GM23248 (cell line): ENCODE data around the gene PLA2G4F. TPM values are rescaled to one million over a fixed set of nuclear protein-coding genes. Genes with fewer than 3 reads are reported as not detected.
A peak's percentile ranks its signal among the peaks of the same experiment; 100 is the strongest.

Experiments used
- DNase-seq: peaks from one replicate; pipeline ENCODE4 v3.0.0-alpha.2; 2015
- H2AFZ ChIP-seq: fragments of 200-600 bp; sonication (generic); 2 replicates; pipeline ENCODE4 v1.6.1; 2016; ENCODE audit warnings: antibody characterized with exemption
- H3F3A ChIP-seq: fragments of 200-600 bp; sonication (generic); 2 replicates; pipeline ENCODE4 v1.6.1; 2016; ENCODE audit warnings: mild to moderate bottlenecking, antibody characterized with exemption, mixed run types; ENCODE audit not compliant: insufficient read depth
- H3K27ac ChIP-seq: fragments of 200-600 bp; sonication (generic); 2 replicates; pipeline ENCODE4 v1.5.1; 2016; ENCODE audit warnings: mild to moderate bottlenecking
- H3K27me3 ChIP-seq: fragments of 200-600 bp; sonication (generic); replicated peaks from 2 replicates; pipeline ENCODE4 v1.6.1; 2016; ENCODE audit warnings: mild to moderate bottlenecking; ENCODE audit not compliant: insufficient read depth
- H3K36me3 ChIP-seq: fragments of 200-600 bp; sonication (generic); 2 replicates; pipeline ENCODE4 v1.6.1; 2016; ENCODE audit warnings: low read depth, mild to moderate bottlenecking
- H3K4me1 ChIP-seq: fragments of 200-600 bp; sonication (generic); 2 replicates; pipeline ENCODE4 v1.6.1; 2016; ENCODE audit warnings: mild to moderate bottlenecking; ENCODE audit not compliant: insufficient read depth
- H3K4me2 ChIP-seq: fragments of 200-600 bp; sonication (generic); one replicate; pipeline ENCODE4 v1.6.1; 2016; ENCODE audit warnings: mild to moderate bottlenecking; ENCODE audit not compliant: unreplicated experiment
- H3K4me3 ChIP-seq: fragments of 200-600 bp; sonication (generic); 2 replicates; pipeline ENCODE4 v1.5.1; 2016; ENCODE audit warnings: mild to moderate bottlenecking
- H3K79me2 ChIP-seq: fragments of 200-600 bp; sonication (generic); 2 replicates; pipeline ENCODE4 v1.6.1; 2016; ENCODE audit warnings: mild to moderate bottlenecking; ENCODE audit not compliant: insufficient read depth
- H3K9ac ChIP-seq: fragments of 200-600 bp; sonication (generic); 2 replicates; pipeline ENCODE4 v1.6.1; 2016; ENCODE audit warnings: mild to moderate bottlenecking
- H3K9me2 ChIP-seq: fragments of 200-600 bp; sonication (generic); 2 replicates; pipeline ENCODE4 v1.6.1; 2016; ENCODE audit warnings: mixed run types, mild to moderate bottlenecking, moderate library complexity; ENCODE audit not compliant: insufficient read depth
- H3K9me3 ChIP-seq: fragments of 200-600 bp; sonication (generic); one replicate; pipeline ENCODE4 v1.6.1; 2017; ENCODE audit warnings: low read depth
- H4K20me1 ChIP-seq: fragments of 200-600 bp; sonication (generic); 2 replicates; pipeline ENCODE4 v1.6.0; 2016; ENCODE audit not compliant: insufficient read depth
- EZH2 ChIP-seq: fragments of 200-600 bp; sonication (generic); IDR thresholded peaks from 2 replicates; pipeline ENCODE4 v1.6.1; 2018; ENCODE audit warnings: antibody characterized with exemption, mild to moderate bottlenecking; ENCODE audit not compliant: insufficient read depth, poor library complexity, severe bottlenecking
- EZH2phosphoT487 ChIP-seq: fragments of 200-600 bp; sonication (generic); IDR thresholded peaks from 2 replicates; pipeline ENCODE4 v1.6.1; 2018; ENCODE audit warnings: antibody characterized with exemption, moderate library complexity, mild to moderate bottlenecking, low read depth; ENCODE audit not compliant: insufficient read depth
- WGBS, 2 experiments: methylation state at CpG; one replicate each; pipeline ENCODE4 v1.1.6; 2015 to 2017; ENCODE audit warnings: low lambda C conversion rate in 2 of 2, low coverage in 1 of 2; ENCODE audit errors: missing lambda C conversion rate in 2 of 2; 5-methylcytosine and 5-hydroxymethylcytosine counted together
- in situ Hi-C: fragments of 300-500 bp; cut with MboI; formaldehyde crosslinking; loops from 2 replicates; pipeline ENCODE4 v1.15.0; 2020
- polyA plus RNA-seq: library from polyadenylated mRNA; unstranded; fragments of >200 nt; fragmentation: Nextera tagmentation; extraction: Ambion mirVana; gene quantifications from 2 replicates; pipeline ENCODE4 v1.2.1, GENCODE V29; 2016
- total RNA-seq: library from RNA; depleted of rRNA; stranded (reverse); fragments of >200 nt; shearing (Covaris generic); gene quantifications from 2 replicates; pipeline ENCODE4 v1.2.3, GENCODE V29; 2014

Gene PLA2G4F
- total and polyA plus RNA-seq, 2 experiments from 2014 or later, result not detected

GRCh38 chr15:42111924-42112323 is 44.5 kb downstream of the PLA2G4F start:
- H3K4me2 ChIP-seq, result no peak overlapping the region
- no peaks in the 10 kb centered on the region for H3K9me3 ChIP-seq
- no peak for TF ChIP-seq EZH2
- no peak for TF ChIP-seq EZH2phosphoT487
- 0 out of 2 replicates have a peak, but pooled peaks cover 3% of the 10 kb centered on the region for H3K4me1 ChIP-seq
- H3K9ac ChIP-seq, result no peak overlapping the region
- H3K27me3 ChIP-seq, result peaks cover 56% of the 10 kb centered on the region
- 30 to 44% methylated on average over 4 of the region's 4 CpGs for WGBS, 2 experiments
- H3K79me2 ChIP-seq, result no peaks in the 10 kb centered on the region
- in situ Hi-C loops, result no loop called here
- no peak overlapping the region for H3K27ac ChIP-seq
- H4K20me1 ChIP-seq, result no peaks in the 10 kb centered on the region
- no peak for DNase-seq
- no peak overlapping the region for H3K4me3 ChIP-seq
- H2AFZ ChIP-seq, result no peak overlapping the region
- H3K9me2 ChIP-seq, result no peaks in the 10 kb centered on the region
- H3K36me3 ChIP-seq, result no peaks in the 10 kb centered on the region
- no peaks in the 10 kb centered on the region for H3F3A ChIP-seq

- no peaks in the 10 kb centered on the region for H3K36me3 ChIP-seq
- H3K9ac ChIP-seq, result no peak overlapping the region
- no peak overlapping the region for H3K27ac ChIP-seq
- no peak overlapping the region for H3K4me2 ChIP-seq
- no peaks in the 10 kb centered on the region for H3F3A ChIP-seq
- H3K9me2 ChIP-seq, result no peaks in the 10 kb centered on the region
- no peak overlapping the region for H3K4me3 ChIP-seq
- H3K4me1 ChIP-seq, result 0 out of 2 replicates have a peak, but pooled peaks cover 3% of the 10 kb centered on the region
- peaks cover 54% of the 10 kb centered on the region for H3K27me3 ChIP-seq
- no peaks in the 10 kb centered on the region for H3K79me2 ChIP-seq
- no peaks in the 10 kb centered on the region for H3K9me3 ChIP-seq
- no peak for DNase-seq
- 38 to 52% methylated on average over 3 of the region's 3 CpGs for WGBS, 2 experiments
- no peaks in the 10 kb centered on the region for H4K20me1 ChIP-seq
- TF ChIP-seq EZH2, result no peak
- TF ChIP-seq EZH2phosphoT487, result no peak
- H2AFZ ChIP-seq, result no peak overlapping the region
- in situ Hi-C loops, result no loop called here
Measured at GRCh38 chr15:42110367-42110766, 46.1 kb downstream of the PLA2G4F start.

DNA sequence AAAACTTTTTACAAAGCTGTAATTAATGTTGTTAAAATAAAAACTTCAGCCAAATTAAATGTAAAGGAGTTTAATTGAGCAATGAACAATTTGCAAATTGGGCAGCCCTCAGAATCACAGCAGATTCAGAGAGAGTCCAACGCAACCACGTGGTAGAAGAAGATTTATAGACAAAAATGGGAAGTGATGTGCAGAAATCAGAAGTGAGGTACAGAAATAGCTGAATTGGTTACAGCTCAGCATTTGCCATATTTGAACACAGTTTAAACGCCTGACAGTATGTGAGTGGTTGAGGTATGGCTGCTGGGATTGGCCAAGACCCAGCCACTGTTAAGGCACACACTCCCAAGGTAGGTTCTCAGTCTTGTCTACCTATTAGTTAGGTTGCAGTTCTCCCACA is 47.6 kb downstream of the PLA2G4F start:
- no peaks in the 10 kb centered on the region for H3F3A ChIP-seq
- H3K4me3 ChIP-seq, result no peak overlapping the region
- H3K4me2 ChIP-seq, result no peak overlapping the region
- no peak overlapping the region for H3K27ac ChIP-seq
- no peaks in the 10 kb centered on the region for H3K79me2 ChIP-seq
- TF ChIP-seq EZH2 (no peak), EZH2phosphoT487 (no peak)
- H3K9me3 ChIP-seq, result no peaks in the 10 kb centered on the region
- no peak overlapping the region for H2AFZ ChIP-seq
- H4K20me1 ChIP-seq, result no peaks in the 10 kb centered on the region
- no peaks in the 10 kb centered on the region for H3K9me2 ChIP-seq
- in situ Hi-C loops, result no loop called here
- DNase-seq, result no peak
- 53 to 72% methylated on average over 3 of the region's 3 CpGs for WGBS, 2 experiments
- no peaks in the 10 kb centered on the region for H3K36me3 ChIP-seq
- peaks cover 40% of the 10 kb centered on the region for H3K27me3 ChIP-seq
- no peak overlapping the region for H3K9ac ChIP-seq
- 0 out of 2 replicates have a peak, but pooled peaks cover 3% of the 10 kb centered on the region for H3K4me1 ChIP-seq

DNA sequence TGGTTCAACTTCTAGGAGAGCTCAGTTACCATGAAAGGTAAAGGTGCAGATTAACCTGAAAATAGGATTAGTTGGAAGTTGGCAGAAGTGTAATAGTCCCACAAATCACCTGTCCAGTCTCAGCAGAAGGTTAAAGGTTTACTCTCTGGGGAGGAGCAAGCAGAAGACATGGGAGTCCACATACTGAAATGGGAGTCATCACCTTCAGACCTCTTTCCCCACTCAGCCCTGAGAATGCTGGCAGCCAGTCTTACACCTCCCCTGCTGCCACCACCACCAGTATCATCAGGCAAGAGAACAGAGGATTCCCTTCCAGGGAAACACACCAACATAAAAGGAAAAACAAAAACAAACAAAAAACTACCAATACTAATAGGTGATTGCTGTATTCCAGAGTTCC is 48.2 kb downstream of the PLA2G4F start:
- TF ChIP-seq EZH2 (no peak), EZH2phosphoT487 (no peak)
- Histone ChIP-seq H3K4me3 (no peak overlapping the region), H3K27me3 (peaks cover 33% of the 10 kb centered on the region), H3K9ac (no peak overlapping the region), H3K9me2 (no peaks in the 10 kb centered on the region), H3K36me3 (no peaks in the 10 kb centered on the region), H3K4me2 (no peak overlapping the region), H3K27ac (no peak overlapping the region), H3F3A (no peaks in the 10 kb centered on the region), H3K9me3 (no peaks in the 10 kb centered on the region), H2AFZ (no peak overlapping the region), H4K20me1 (no peaks in the 10 kb centered on the region), H3K79me2 (no peaks in the 10 kb centered on the region), H3K4me1 (0 out of 2 replicates have a peak, but pooled peaks cover 3% of the 10 kb centered on the region)
- DNase-seq, result no peak
- in situ Hi-C loops, result no loop called here

DNA sequence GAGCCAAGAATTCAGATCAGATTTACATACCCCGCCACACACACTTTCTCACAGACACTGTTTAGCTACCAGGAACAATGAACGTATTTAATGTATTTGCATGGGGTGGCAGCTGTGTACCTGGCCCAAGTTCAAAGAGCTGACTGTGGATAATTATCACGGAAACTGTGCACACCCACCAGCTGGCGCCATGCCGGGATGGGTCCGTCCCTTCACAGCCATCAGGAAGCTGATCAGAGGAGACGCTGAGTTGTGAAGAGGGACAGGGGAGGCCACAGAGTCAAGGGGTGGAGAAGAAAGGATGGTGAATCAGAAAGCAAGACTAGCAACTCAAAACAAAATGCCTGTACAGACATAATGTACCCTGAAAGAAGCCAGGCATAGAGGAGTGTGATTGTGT is 49.0 kb downstream of the PLA2G4F start:
- WGBS, 2 experiments, result 5 to 6% methylated on average over 7 of the region's 7 CpGs
- Histone ChIP-seq H4K20me1 (no peaks in the 10 kb centered on the region), H3K9me3 (no peaks in the 10 kb centered on the region), H3K9ac (no peak overlapping the region), H3K4me3 (no peak overlapping the region), H3F3A (no peaks in the 10 kb centered on the region), H3K4me2 (no peak overlapping the region), H2AFZ (no peak overlapping the region), H3K79me2 (no peaks in the 10 kb centered on the region), H3K9me2 (no peaks in the 10 kb centered on the region), H3K36me3 (no peaks in the 10 kb centered on the region), H3K4me1 (peaks cover 4% of the 10 kb centered on the region), H3K27me3 (peaks cover 32% of the 10 kb centered on the region), H3K27ac (no peak overlapping the region)
- in situ Hi-C loops, result no loop called here
- peak; percentile 13 for DNase-seq
- no peak for TF ChIP-seq EZH2
- TF ChIP-seq EZH2phosphoT487, result no peak
